Measurements from ENCODE around the gene TPPP2.
"Not testable (repeated sequence)": the region's sequence is repeated elsewhere in the genome, so short reads cannot be mapped to it uniquely, and the experiment has no call there.

Gene TPPP2

DNA sequence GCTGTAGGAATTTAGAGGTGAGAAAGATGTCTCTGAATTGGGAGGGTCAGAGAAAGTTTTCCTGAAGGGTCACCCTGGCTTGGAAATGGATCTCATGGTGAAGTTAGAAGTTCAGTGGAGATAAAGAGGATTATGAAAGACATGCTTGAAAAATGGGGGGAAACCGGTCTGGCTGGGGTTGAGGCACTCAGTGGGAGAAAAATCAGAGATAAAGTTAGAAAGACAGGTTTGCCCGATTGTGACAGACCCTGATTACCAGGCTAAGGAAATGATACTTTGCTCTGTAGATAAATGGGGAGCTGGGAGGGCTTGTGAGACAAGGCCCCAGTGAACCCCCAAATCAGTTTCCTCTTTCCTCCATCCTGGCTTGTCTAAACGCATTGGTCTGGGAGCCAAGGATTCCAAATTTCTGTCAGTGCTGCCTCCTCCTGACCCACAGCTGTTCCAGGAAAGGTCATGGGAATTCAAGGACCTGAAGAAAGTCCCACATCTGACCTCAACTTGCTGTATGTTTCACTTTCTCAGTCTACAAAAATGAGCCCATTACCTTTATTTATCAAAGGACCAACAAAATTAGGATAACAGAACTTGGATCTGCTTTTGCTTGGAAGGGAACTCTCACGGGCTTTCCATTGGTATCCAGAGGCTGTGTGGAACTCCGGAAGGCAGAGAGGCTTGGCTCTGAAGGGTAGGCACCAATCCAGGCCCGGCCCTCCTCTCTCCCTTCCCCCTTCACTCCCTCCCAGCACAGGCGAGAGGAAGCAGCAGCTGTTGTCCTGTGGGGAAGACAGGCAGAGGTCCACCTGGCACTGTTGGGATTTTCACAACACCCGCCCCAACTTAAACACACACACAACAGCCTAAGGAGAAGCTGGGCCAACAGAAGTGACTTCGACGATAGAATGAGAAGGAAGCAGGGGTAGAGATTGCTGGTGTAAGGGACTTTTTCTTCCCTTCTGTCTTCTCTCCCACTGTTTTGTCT lies 8.7 kb downstream of the TPPP2 start:
- DNase-seq (ENCODE audit: low spot score): no peak

DNA sequence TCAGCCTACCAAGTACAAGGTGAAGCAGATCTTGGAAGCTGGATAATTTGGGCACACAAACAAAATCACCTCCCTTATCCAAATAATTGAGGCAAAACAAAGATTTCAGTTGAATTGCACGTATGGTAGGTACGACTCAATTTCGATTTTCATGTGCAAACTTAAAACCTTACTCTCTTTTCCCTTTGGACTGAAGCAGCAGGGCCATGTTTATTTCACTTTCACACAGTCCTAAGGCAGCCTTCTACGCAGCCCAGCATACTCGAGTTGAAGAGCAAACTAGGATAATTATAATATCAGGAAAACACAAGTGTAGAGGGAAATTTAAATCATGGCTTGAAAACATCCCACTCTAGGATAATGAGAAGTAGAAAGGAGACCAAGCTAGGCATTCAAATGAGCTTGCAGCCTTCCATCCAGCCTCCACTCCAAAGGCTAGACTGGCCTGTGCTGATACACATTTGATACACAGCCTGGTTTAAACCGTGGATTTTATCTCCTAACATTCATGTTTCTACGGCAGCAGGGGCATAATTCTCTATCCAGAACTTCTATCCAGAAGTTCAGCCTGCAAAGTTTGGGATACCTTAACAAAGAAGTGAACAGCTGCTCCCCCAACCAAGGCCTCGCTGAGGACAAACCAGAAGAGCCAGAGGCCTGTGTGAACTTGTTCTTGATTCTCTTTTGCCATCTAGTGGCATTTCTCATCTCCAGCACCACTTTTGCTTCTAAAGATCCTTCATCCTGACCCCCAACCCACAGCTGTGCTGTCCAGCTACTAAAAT lies 9.8 kb downstream of the TPPP2 start:
- peak; percentile 61 for DNase-seq (ENCODE audit: low spot score)

DNA sequence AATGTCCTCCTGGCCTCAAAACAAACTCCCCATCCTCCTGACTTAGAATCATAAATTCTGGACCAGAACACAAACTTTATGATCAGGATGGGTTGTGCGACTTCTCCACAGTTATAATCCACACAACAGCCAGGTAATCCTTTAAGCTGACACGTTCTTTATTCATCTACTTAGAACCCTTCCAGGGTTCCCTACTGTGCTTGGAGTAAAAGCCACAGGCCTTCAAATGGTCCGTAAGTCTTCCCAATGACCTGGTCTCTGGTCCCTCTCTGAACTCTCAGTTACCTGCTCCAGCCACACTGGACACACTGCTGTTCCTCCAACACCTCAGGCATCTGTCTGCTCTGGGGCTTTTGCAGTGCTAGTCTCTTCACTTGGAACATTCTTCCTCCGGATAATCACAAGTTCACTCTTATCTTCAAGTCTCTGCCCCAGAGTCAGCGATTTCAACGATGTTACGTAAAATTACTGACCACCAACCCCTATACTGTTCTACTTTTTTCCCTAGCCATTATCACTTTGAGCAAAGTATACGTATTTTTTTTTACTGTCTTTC lies 10.4 kb downstream of the TPPP2 start:
- DNase-seq (ENCODE audit: low spot score): no peak

DNA sequence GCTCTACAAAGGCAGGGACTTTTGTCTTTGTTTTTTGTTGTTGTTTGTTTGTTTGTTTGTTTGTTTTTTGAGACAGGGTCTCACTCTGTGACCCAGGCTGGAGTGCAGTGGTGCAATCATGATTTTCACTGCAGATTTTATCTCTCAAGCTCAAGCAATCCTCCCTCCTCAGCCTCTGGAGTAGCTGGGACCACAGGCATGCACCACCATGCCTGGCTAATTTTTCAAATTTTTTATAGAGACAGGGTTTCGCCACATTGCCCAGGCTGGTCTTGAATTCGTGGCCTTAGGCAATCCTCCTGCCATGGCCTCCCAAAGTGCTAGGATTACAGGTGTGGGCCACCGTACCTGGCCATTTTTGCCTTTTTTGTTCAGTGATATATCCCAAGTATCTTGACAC lies 10.9 kb downstream of the TPPP2 start:
- DNase-seq (ENCODE audit: low spot score): not testable (repeated sequence)

DNA sequence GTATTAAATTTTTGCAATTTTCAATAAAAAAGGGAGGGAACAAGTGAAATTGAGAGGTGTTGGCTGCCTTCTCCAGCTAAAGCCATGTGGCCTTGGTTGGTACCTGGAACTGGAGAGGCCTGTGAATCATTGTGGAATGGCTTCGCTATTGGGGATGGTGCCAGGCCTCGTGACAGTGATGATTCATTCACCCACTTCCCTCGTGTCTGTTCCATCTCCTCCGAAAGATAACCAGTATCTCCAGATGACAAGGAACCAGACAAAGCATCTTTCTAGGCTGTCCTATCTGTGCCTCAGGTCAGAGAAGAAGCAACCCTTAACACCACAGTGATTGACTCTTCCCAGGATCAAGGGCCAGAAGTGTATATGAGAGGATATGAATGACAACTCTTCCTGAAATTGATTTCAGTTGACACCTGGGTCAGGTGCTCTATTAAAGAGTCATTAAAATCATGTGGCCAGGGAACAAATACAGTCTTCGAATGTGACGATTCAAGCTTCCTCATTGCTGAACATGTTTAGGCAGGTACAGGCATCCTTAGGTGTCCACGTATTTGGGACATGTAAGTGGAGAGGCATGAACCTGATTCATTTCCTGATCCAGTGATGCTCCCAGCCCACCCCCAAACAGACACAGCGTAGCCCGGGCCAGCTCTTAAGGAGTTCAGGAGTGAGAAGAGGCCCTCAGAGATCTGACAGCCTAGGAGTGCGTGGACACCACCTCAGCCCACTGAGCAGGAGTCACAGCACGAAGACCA lies 11.8 kb downstream of the TPPP2 start, which contains the start of gene RNASE7:
Gene RNASE7, plus strand, starts transcription at position 687 of the 758 bp plus-strand sequence. CDS start 631 bp downstream, outside the sequence.
- no peak for DNase-seq (ENCODE audit: low spot score)

DNA sequence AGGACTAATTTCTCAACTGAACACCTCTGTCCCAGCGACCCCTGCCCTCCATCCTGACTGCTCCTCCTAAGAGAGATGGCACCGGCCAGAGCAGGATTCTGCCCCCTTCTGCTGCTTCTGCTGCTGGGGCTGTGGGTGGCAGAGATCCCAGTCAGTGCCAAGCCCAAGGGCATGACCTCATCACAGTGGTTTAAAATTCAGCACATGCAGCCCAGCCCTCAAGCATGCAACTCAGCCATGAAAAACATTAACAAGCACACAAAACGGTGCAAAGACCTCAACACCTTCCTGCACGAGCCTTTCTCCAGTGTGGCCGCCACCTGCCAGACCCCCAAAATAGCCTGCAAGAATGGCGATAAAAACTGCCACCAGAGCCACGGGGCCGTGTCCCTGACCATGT lies 12.9 kb downstream of the TPPP2 start:
- DNase-seq (ENCODE audit: low spot score): no peak

DNA sequence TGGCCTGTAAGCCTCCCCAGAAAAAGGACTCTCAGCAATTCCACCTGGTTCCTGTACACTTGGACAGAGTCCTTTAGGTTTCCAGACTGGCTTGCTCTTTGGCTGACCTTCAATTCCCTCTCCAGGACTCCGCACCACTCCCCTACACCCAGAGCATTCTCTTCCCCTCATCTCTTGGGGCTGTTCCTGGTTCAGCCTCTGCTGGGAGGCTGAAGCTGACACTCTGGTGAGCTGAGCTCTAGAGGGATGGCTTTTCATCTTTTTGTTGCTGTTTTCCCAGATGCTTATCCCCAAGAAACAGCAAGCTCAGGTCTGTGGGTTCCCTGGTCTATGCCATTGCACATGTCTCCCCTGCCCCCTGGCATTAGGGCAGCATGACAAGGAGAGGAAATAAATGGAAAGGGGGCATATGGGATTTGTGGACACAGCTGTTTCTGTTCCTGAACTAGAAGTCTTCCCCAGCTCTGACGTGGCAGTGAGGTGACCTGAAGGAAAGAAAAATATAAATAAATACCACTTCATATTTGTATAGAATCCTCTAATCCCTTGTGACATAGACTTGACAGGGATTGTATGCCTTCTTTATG lies 13.5 kb downstream of the TPPP2 start:
- no peak for DNase-seq (ENCODE audit: low spot score)

DNA sequence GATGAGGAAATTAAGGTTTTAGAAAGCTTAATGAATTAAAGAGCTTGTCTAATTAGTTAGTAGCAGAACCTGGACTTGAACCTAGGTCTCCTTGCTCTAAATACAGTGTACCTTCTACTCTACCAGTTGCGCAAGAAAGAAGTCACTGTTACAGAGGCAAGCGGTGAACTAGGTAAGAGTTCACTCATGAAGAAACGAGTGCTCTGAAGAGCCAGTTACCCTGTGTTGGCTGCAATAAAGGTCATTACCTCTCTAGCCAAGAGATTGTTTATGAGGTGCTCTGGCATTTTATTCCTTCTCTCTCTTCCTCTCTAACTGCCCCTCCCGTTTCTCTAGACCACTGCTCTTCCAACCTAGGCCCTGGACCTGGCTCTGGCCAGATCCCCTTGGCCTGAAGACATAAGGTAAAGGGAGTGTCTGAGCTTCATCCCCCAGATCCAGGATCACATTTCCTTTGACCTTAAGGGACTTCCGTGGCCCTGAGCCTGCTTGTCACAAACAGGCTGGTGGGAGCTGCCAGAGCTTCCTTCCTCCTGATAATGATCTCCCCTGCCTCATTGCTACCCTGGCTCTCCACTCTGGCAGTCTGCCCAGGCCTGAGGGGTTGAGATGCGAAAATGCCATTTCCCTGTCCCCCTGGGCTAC lies 14.1 kb downstream of the TPPP2 start:
- DNase-seq (ENCODE audit: low spot score): no peak

DNA sequence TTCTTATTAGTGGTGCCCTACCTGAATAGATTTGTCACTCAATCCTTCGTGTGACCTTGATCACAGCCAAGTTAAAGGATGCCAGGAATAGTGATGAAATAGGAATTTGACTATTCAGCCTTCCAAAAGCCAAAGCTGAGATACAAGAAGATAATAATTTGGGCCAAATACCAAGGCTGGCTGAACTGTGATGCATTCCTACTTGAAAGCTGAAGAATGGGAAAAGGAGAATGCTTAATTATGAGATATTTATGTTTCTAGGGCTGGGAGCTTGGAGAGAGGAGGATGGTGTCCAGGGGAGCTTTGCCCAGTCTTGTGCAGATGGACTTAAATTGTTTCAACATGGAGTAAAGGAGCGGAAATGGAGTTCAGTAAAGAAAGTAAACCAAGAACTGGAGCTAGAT lies 17.4 kb downstream of the TPPP2 start:
- no peak for DNase-seq (ENCODE audit: low spot score)

DNA sequence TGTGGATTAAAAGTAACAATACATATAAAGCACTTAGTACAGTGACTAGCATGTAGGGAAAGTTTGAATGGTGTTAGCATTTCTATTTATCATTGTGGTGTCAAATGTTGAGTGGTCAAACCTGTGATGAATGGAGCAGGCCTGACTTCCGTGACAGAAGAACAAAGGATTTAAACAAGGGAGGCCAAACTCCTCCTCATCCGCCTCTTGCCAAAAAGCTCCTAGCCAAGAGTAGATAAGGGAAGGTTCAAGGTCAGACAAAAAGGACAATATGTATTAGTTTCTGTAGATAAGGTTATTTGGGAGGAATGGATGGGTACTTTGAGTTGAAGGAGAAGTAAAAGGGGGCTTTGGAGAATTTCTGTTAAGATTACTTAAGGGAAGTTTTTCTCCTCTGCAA lies 18.6 kb downstream of the TPPP2 start:
- DNase-seq (ENCODE audit: low spot score): no peak

DNA sequence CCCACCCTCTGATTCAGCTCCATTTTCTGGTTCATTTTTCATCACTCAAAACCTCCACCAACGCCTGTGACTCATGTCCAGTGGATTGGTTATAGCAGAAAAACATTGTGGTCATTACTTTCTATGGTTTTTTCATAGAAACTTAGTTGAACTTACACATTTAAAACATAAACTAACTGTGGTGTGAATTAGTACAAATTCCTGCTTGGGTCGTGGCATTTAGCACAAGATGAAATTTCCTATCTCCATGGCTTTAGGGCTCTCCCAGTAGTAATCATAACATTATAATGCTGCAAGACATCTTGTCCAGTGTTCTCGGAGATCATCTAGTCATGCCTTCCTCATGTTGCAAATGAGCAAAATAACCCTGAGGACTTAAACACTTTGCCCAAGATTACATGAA lies 19.3 kb downstream of the TPPP2 start:
- DNase-seq (ENCODE audit: low spot score): no peak

DNA sequence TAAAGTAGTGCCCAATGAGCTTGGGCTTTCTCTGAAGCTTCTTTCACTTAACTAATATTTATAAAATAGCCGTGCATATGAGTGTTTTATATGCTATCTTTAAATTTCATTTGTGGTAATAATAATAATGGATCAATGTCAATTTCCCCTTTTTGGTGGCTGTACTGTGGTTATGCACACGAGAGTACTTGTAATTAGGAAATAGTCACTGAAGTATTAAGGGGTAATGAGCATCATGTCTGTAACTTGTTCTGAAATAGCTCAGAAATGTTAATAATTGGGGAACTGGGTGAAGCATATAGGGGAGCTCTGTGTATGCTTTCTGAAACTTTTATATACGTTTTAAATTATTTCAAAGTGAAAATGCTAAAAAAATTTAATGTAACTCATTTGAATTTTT lies 20.6 kb downstream of the TPPP2 start:
- DNase-seq (ENCODE audit: low spot score): no peak

DNA sequence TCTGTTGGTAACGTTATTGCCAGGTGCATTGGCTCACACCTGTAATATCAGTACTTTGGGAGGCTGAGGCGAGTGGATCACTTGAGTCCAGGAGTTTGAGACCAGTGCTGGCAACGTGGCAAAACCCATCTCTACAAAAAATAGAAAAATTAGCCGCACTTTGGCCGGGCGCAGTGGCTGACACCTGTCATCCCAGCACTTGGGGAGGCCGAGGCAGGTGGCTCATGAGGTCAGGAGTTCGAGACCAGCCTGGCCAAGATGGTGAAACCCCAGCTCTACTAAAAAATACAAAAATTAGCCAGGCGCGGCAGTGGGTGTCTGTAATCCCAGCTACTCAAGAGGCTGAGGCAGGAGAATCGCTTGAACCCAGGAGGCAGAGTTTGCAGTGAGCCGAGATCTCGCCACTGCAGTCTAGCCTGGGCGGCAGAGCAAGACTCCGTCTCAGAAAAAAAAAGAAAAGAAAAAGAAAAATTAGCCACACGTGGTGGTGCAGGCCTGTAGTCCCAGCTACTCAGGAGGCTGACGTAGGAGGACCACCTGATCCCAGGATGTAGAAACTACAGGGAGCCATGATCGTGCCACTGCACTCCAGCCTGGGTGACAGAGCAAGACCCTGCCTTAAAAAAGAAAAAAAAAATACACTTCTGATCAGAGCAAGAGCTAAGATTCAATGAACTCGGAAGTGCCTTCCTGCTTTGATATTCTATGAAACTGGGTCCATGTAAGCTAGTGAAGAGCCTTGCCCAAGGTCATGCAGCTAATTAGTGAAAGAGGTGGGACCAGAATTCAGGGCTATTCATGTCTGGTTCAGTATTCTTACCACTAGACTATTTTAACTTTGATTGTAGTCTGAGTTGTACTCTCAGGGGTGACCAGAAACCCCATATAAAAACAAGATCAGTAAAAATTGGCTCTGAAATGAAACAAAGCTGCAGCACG lies 23.4 kb downstream of the TPPP2 start:
- DNase-seq (ENCODE audit: low spot score): no peak

DNA sequence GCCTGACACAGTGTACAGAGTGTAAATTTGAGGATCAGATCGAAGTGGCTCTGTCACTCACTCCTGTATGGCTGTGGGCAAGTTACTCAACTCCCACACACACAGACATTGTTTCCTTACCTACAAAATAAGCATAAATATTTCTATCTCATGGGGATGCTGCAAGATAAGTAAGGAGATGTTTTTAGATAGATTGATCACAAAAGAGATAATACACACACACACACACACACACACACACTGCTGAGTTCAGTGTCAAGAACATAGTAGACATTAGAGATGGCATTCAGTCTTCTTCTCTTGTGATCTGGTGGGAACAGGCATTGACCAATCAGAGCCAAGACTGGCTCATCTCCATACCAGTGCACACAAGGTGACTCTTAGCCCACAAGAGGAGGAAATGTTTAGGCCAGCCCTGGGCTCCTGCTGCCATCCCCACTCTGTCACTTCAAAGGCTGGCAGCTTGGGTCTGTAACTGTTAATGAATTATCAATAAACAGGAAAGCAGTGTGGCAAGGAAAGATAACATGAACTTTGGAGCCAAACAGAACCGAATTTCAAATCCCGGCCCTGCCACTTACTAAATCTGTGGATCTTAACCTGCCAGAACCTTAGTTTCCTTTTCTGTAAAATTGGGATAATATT lies 24.2 kb downstream of the TPPP2 start:
- no peak for DNase-seq (ENCODE audit: low spot score)

DNA sequence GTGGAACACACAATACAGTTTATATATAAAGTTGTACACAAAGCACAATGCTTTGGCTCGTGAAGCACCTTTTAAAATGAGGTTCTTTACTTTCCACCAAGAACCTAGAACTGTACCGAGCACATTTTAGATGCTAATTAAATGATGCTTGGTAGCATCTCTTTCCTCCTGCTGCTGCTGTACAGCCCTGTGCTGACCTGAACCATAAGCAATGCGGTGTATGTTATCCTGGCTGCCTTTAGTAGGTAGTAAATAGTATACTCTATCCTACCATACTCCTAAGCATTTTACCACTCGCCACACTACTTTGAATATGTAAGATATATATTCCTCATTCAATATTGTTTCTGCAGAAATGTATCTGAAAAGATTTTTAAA lies 24.7 kb downstream of the TPPP2 start:
- DNase-seq (ENCODE audit: low spot score): no peak

DNA sequence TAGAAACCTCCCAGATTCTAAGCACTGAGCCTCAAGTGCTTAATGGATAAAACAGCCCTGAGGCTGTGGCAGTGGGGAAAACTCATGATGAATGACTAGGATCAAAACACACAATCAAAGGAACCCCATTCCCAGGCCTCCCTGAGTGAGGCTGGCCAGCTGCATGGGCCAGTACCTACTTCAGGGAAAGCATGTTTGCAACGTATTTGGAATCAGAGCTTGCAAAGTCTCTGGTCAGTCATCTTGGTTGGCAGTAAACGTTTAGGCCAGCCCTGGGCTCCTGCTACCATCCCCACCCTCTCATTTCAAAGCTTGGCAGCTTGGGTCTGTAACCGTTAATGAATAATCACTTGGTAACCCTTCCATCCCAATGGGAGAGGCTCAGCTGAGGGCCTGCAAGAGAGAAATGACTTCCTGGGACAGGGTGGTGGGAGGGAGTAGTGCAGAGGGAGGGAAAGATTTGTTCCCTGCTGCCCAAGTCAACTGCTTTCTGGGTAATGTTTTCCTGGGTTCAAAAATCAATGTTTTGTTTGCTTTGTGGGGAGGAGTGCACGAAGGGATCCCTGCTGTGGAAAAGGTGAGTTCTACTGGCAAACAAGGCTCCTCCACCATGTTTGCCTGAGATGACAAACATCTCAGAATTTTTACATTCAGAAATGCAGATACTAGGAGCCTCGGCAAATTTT lies 25.6 kb downstream of the TPPP2 start:
- no peak for DNase-seq (ENCODE audit: low spot score)

DNA sequence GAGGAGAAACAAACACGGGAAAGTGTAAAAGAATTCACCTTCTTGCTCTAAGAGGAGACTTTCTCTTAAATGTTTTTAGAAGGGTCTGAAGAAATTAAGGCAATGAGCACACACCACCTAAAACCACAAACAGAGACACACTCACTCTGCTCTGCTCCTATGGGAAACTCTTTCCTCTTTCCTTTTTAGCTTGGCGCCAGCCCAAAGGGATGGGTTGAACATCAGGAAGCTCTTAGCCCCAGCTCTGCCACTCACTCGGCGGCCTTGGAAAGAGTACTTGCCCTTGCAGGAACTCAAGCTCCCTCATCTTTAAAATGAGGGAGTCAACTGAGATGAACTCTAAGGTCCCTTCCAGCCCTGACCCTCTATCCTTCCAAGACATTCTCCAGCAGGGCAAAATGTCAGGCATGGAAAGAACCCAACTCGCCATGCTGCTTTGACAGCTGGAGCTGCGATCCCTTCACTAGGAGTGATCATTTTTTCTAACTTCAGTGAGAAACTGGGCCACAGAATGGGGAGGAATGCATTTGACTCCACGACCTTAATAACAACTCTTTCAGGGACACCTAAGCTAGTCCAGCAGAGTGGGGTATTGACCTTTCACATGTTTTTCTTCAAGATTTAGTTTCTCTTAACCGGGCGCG lies 26.6 kb downstream of the TPPP2 start:
- no peak for DNase-seq (ENCODE audit: low spot score)
